ENCODE measurements around the gene ZMYND8.
"Not testable (repeated sequence)": the region's sequence is repeated elsewhere in the genome, so short reads cannot be mapped to it uniquely, and the experiment has no call there.

Gene ZMYND8

DNA sequence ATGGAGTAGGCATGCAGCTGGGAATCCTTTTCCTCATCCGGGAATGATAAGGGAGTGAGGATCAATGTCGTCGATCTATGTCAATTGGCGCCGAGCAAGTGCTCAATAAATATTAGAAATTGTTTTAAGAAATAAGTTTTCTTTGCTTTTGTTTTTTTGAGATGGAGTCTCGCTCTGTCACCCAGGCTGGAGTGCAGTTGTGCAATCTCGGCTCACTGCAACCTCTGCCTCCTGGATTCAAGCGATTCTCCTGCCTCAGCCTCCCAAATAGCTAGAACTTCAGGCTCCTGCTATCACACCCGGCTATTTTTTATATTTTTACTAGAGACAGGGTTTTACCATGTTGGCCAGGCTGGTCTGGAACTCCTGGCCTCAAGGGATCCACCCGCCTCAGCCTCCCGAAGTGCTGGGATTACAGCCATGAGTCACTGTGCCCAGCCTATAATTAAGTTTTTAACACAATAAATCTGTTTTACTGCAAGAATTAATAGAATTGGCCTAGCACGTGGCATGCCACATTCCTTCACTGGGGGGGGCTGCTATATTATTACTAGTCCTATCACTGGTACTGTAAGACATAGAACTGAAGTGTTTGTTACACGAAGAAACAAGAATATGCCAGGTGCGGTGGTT, 92.2 kb downstream of the ZMYND8 start:
- not testable (repeated sequence) for DNase-seq (ENCODE audit: low spot score)

DNA sequence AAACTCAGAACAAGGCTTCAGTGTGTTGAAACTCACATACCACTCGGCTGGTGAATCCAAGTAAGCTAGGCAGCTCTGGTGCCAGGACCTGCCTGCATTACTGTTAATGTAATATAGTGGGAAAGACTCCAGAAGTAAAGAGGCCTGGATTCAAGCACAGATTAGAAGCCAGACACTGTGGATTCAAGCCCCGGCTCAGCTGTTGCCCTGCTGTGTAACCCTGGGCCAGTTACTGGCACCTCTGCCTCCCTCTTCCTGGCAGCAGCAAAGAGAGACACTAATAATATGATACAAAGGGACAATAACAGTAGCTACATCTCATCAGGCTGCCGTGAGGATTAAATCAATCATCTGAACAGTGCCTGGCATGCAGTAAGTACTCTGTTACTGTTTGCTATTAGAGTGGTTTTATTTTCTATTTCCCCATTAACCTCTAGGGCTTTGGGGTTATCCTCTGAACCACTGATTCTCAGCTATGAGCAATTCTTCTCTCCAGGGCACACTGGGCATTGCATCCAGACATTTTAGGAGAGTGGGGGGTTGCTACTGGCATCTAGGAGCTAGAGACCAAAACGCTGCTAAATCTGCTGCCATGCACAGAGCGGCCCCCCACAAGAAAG, 92.9 kb downstream of the ZMYND8 start:
- DNase-seq (ENCODE audit: low spot score) = no peak

DNA sequence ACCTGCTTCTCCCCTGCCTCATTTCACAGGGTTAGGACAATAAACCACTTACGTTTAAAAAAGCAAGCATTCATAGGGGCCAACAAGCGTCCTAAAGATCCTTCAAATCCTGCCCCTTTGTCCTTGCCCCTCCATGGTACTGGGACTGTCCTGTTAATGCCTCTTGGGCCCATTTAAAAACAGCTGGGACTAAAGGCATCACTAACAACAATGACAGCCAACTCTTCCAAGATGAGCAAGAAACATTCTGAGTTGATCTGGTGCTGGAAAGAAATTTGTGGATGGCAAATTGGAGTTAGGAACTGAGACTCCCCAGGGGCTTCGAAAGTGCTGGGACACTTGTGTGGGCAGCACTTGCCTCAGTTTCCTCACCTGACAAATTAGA, 93.4 kb downstream of the ZMYND8 start:
- DNase-seq (ENCODE audit: low spot score) = no peak

DNA sequence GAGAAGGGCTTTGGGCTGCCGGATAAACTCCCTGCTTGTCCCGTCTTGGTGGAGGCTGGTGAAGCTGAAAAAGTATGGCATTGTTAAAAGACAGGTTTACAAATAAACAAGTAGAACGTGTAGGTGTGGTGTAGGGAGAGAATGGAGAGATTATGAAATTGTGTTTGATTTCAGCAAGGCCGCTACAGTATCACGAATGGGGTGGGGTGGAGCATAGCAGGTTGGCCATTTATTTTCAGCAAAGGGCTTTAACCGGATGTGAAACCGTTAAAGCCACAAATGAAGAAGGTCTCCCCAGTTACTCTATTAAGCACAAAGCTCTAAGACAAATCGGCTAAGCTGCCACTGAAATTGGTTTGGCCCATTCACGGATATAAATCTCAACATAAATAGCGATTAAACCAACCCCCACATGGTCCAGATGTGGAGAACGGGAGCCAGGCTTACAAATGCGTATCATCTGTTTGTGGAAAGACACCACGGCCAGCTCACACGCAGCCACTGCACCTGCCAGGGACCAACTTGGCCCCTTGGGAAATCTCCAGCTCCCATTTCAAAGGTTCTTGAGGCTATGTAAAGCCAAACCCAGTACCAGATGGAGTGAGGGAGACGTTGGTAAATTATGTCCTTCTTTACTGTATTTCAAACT, 94.0 kb downstream of the ZMYND8 start:
- no peak for DNase-seq (ENCODE audit: low spot score)

DNA sequence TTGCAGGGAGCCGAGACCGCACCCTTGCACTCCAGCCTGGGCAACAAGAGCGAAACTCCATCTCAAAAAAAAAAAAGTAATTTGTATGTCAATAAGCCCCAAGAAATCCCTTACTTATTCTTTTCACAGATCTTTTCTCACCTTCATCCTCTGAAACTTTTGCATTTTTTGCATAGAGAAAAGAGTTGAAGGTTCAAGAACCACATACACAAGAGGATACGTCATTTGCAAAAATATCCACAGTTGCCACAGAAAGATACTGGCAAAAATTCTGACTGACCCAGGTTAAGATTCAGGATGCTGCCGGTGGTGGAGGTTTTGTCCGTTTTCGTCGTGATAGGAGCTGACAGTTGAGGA, 94.5 kb downstream of the ZMYND8 start:
- DNase-seq (ENCODE audit: low spot score) = no peak

DNA sequence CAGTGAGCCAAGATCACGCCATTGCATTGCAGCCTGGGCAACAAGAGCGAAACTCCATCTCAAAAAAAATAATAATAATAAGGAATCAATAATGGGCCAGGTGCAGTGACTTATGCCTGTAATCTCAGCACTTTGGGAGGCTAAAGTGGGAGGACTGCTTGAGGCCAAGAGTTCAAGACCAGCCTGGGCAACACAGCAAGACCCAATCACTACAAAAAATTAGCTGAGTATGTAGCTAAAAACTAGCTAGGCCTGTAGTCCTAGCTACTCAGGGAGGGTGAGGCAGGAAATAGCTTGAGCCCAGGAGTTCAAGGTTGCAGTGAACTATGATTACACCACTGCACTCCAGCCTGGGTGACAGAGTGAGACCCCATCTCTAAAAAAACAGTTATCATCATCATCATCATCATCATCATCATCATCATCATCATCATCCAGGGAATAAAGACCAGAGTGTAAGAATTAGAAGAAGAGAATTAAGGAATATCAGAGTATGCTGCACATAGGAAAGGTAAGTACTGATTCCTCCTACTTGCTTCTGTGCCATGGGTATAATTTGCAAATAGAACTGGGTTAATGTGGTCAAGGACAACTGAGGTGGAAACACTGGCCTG, 95.2 kb downstream of the ZMYND8 start:
- not testable (repeated sequence) for DNase-seq (ENCODE audit: low spot score)

DNA sequence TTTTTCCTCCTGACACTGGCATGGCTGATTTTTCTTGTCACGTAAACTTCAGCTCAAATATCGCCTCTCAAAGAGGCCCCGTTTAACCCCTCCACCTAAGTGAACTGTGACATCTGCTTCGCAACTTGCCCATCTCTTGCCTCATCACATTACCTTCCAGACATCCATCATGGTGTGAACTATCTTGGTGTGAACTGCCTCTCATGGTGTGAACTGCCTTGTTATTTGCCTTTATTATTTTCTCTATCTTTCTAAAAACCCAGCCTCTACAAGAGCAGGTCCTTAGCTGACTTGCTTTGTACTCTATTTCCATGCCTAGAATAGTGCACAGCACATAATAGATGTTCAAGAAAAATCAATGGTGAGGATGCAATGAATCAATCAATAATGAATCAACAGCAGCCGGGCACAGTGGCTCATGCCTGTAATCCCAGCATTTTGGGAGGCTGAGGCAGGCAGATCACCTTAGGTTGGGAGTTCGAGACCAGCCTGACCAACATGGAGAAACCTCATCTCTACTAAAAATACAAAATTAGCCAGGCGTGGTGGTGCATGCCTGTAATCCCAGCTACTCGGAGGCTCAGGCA, 95.9 kb downstream of the ZMYND8 start:
- not testable (repeated sequence) for DNase-seq (ENCODE audit: low spot score)

DNA sequence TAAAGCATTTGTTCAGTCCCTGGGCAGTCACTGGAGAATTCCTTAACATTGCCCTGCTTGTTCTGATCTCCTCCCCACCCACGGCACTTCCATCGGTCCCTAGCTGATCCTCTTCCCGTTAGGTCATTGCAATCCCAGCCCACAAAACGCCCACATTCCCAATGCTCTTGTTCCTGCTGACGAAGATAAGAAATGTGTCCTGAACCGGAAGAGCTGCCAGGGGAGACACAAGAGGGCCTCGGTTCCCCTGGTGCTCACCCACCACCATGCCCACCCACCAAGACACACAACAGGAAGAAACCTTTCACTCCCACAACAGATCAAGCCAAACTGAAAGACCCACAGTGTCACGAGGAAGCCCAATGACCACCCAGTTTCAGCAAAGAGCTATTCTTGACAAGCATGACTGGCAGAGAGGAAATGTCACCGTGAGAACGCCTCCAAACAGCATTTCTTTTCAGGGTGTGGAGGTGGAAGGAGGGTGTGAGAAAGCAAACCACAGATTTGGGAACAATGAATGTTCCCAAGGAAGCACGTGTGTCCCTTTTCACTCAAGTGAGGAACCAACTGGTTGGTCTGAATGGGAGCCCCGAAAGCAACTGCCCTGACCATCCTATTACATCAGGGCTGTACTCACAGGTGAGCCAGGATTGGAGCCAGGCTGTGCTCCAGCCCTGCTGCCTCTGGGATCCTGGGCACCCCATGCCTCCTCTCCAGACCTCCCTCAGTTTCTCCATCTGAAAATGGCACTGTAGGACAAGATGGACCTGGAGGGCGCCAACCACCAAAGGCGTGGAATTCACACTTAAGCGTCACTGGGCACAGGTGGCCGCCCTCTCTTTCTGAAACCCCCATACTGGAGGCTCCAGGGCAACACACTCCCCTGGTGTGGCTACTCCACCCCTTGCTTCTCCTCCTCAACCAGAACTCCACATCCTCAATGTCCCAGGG, 97.5 kb downstream of the ZMYND8 start:
- no peak for DNase-seq (ENCODE audit: low spot score)

DNA sequence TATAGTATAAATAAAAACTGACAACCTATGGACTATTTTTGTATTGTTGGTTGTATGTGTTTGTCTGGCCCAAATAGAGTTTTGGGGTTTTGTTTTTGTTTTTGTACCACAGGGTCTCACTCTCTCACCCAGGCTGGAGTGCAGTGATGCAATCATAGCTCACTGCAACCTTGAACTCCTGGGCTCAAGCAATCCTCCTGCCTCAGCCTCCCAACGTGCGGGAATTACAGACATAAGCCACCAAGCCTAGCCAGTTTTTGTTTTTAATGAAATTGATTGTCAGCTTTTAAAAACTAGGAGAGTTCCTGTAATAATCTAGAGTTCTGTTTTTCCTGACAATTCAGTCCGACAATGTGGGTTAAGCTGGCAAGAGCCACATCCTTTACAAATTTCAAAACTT, 98.7 kb downstream of the ZMYND8 start:
- DNase-seq (ENCODE audit: low spot score) = no peak

DNA sequence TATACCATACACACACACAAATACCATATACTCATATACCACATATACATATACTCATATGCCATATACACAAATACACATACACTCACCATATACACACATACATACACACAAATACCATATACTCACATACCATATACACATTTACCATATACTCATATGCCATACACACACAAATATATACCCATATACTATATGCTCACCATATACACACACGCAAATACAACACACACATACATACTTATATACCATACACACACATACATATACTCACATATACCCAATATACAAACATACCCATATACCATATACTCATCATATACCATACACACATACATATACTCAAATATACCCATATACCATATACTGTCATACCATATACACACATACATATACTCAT, 99.2 kb downstream of the ZMYND8 start:
- DNase-seq (ENCODE audit: low spot score) = no peak

DNA sequence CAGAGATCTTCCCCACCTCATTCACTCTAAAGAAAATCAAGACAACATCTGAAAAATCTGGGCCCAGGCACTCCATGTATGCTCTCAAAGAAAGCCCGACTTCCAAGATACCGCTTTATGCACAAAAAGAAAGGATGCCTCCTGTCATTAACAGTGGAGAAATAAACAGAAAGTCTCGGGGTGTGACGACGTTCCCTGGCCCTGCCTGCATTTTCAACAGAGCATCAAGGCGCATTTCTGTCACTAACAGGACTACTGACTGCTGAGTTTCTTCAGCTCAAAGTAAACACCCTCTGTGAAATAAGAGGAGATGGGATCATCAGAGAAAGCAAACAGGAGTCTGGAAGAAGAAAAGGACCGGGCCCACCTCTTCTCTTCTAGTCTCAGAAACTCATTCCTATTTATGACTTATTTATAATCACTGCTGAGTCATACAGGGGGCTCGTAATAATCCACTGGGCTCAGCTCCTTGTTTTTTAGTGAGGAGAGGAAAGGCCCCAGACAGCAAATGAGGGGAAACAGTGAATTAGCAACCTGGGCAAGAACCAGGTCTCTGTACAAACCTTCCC, 99.7 kb downstream of the ZMYND8 start:
- no peak for DNase-seq (ENCODE audit: low spot score)

DNA sequence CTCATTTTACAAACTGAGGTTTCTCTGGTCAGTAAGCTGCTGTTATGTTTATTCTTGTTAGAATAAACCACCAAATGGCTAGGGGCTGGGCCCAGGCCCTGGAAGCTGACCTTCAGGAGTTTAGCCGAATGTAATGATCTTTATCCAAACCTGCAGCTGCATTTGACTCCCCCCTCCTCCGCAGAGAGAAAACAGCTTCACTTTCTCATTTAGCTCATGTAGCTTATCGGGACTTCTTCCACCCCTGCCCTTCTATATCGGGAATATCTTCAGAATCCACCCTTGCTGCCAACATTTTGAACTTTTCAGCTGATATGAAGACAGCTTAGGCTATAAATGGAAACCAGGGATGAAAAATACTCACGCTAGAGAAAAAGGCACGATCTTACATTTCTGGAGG, 102.6 kb downstream of the ZMYND8 start:
- DNase-seq (ENCODE audit: low spot score) = no peak

DNA sequence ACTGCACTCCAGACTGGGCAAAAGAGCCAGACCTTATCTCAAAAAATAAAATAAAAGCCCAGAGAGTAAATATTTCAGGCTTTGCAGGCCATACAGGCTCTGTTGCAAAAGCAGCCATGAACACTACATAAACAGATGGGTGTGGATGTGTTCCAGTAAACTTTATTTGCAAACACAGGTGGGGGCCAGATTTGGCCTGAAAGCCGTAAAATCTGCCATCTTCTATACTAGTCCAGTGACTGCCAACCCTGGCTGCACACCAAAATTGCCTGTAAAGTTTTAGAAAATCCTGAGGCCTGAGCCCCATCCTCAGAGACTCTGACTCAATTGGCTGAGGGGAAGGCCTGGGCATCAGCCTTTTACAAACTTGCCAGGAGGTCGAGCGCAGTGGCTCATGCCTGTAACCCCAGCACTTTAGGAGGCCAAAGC, 103.6 kb downstream of the ZMYND8 start:
- DNase-seq (ENCODE audit: low spot score) = no peak

DNA sequence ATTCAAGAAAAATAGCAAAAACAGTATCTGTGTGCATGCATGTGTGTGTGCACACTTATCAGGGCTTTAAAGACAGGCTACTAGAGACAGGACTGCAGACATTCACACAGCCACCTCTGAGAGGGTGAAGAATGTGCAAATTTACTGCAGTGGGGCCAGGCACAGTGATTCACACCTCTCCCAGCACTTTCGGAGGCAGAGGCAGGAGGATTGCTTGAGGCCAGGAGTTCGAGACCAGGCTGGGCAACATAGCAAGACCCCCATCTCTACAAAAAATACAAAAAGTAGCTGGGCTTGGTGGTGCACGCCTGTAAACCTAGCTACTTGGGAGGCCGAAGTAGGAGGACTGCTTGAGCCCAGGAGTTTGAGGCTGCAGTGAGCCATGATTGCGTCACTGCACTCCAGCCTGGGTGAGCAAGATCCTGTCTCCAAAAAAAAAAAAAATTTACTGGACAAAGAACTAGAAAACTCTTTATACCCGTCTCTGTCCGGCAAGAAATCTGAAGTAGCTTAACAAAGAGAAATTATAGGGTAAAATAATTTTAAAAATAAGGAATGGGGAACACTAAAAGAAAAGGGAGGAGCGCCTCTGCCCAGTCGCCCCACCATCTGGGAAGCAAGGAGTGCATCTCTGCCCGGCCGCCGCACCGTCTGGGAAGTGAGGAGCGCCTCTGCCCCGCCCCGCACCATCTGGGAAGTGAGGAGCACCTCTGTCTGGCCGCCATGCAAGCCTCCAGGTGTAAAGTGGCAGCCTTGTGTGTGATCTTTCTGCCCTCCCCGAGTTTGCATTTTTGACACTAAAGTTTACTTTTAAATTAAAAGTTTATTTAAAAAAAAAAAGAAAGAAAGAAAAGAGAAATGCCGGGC, 105.1 kb downstream of the ZMYND8 start:
- no peak for DNase-seq (ENCODE audit: low spot score)

DNA sequence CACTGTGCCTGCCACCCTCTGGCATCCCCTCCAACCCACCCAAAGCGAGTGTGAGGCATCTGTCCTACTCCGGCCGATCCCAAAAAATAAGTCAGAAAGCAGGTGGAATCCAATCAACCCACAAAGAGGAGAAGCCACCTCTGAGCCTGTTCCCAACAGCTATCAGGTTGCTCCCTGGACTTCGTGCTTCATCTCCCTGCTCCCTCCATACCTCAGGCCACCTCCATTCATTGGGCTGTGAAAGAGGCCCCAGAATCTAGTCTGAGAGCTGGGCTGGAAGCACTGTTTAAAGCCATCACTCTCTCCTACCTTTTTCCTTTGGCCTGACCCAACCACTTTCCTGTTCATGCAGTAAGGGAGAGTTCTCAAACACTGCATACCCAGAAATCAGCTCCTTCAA, 106.1 kb downstream of the ZMYND8 start:
- DNase-seq (ENCODE audit: low spot score) = no peak

DNA sequence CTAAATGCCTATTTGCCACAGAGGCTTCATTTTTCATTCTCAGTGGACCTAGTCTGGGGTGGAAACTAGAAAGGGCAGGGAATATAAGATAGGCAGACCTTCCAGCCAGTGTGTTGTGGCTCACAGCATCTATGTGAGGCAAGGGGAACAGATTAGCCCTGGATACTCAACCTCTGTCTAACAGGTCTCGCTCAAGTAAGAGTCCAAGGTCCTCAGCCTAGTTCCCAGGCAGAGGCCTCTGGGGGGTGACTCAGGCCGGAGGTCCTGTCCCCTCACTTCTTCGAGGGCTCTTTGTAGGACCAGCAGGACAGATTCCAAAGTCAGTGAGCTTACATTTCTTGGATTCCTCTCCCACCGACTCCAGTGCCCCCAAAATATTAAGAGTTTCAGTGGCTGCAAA, 106.6 kb downstream of the ZMYND8 start:
- no peak for DNase-seq (ENCODE audit: low spot score)

DNA sequence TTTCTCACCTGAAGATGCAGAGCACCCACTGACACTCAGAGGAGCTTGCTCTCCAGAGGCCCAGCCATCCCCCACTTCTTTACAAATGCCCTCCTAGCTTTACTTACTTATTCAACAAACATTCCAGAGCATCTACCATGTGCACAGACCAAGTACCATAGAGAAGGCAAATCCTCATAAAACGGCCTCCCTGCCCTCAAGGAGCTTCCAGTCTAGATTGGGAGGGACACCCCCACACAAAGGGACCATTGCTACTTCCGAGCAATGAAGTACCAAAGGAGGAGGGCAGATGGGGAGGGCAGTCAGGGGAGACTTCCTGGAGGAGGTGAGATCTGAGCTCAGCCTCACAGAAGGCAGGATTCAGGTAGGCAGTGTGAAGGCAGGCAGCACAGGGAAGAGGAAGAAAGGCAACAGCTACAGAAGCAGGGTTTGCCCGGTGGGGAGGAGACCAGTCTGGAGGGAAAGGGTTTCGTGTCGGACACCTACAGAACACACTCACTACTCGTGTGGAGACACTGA, 108.0 kb downstream of the ZMYND8 start:
- no peak for DNase-seq (ENCODE audit: low spot score)

DNA sequence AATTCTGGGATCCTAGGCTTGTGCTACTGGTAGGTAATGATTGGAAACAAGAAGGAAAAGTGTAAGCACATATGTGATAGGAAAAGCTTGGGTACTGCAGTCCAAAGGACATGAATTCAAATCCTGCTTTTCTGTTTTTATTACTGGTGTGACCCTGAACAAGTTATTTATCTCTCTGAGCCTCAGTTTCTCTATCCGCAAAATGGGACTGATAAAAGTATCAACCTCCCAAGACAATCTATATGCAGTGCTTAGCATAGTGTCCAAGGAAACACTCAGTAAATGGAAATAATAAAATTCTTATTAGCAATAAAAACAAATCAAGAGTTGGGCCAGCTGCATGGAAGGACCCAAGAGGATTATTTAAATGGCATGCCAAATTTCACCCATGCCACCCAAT, 108.5 kb downstream of the ZMYND8 start:
- no peak for DNase-seq (ENCODE audit: low spot score)

DNA sequence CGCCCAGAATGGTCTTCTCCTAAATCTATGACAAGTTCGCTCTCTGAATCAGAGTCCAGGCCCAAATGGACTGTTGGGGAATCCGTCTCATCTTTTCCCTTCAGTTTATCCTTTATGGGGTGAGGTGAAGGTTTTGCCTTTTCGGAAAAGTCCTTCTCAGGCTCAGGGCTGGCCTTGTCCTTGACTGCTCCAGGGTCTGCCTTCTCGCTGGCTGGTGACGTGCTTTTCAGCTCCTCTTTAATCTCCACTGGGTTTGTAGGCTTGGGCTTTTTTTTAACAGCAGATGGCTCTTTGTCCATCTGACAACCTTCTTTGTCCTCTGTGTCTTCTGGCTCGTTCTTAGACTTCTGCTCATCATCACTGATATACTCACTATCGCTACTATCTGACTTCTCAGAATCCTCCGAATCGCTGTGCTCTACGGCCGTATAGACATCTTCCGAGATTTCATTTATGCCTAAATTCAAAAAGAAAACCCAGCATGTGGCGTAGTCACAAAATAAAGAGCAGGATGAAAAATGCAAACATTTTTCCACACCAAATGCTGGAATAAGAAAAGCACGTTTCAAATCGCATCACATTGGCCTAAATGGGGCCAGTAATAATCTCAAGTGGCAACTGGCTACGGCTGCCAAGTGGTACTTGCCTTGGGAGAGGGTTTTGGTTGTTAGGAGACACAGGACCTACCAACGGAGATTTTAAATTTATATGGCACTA, 110.3 kb downstream of the ZMYND8 start:
- DNase-seq (ENCODE audit: low spot score) = no peak

DNA sequence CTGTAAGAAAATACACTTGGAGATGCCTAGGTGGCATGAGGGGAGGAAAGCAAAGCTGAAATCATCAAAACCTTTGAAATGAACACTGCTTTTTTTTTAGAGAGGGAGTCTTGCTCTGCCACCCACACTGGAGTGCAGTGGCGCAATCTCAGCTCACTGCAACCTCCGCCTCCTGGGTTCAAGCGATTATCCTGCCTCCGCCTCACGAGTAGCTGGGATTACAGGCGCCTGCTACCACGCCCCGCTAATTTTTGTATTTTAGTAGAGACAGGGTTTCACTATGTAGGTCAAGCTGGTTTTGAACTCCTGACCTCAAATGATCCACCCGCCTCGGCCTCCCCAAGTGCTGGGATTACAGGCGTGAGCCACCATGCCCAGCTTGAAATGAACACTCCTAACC, 111.3 kb downstream of the ZMYND8 start:
- DNase-seq (ENCODE audit: low spot score) = not testable (repeated sequence)

Data from hematopoietic multipotent progenitor cell treated with erythropoietin and hydrocortisone succinate and interleukin-3 and kit ligand, for 15 days (in vitro differentiated cells).